ENCODE measurements around the gene MYL5.
"Not testable (repeated sequence)": the region's sequence is repeated elsewhere in the genome, so short reads cannot be mapped to it uniquely, and the experiment has no call there.

MYL5 gene

GRCh38 chr4:669806-670559 is 4.4 kb upstream of the MYL5 start:
- DNase-seq (ENCODE audit: low read depth, low spot score) = not testable (repeated sequence)

- no peak for DNase-seq (ENCODE audit: low read depth, low spot score)
These were observed 2.6 kb upstream of the MYL5 start for GRCh38 chr4:671769-672168.

- peak; percentile 46 for DNase-seq (ENCODE audit: low read depth, low spot score)
These were observed 822 bp upstream of the MYL5 start for GRCh38 chr4:673349-674091.

DNA sequence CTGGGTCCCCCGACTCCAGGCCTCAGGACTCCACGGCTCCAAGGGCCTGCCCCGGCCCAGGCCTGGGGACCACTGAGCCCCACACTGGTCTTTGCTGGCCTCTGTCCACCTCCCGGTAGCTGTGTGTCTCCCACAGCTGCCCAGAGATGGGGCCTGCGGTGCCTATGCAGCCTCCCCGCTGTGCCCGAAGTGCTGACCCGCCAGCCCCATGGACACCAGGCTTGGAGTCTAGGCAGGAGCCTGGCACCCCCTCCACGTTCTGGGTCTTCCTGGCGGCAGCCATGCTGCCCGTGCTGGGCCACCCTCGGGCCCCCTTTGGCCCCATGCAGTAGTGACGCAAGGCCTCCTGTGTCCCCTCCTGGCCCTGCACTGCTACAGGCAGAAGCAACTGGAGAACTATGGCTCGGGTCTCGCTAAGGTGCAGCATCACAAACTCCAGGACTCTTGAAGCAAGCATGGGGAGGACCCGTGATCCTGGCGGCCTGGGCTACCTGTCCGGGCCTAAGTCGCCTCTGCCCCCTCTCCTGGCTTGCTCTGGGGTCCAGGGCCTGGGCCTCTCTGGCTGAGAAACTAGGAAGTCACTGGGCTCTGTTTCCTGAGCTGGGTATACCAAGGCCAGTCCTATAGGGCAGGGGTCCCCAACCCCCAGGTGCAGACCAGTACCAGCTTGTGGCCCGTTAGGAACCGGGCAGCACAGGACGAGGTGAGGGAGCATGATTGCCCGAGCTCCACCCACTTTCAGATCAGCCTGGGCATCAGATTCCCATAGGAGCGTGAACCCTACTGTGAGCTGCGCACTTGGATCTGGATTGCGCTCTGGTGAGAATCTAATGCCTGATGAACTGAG is 917 bp downstream of the MYL5 start:
- no peak for DNase-seq (ENCODE audit: low read depth, low spot score)

- DNase-seq (ENCODE audit: low read depth, low spot score) = no peak
These were observed 1.9 kb downstream of the MYL5 start for GRCh38 chr4:675980-676870.

- no peak for DNase-seq (ENCODE audit: low read depth, low spot score)
These were observed 2.5 kb downstream of the MYL5 start for GRCh38 chr4:676871-677235.

- DNase-seq (ENCODE audit: low read depth, low spot score) = no peak
These were observed 3.3 kb downstream of the MYL5 start for GRCh38 chr4:677431-678293.

GRCh38 chr4:678331-679103 is 4.2 kb downstream of the MYL5 start:
- no peak for DNase-seq (ENCODE audit: low read depth, low spot score)

GRCh38 chr4:679104-679481 is 4.8 kb downstream of the MYL5 start:
- DNase-seq (ENCODE audit: low read depth, low spot score) = no peak

DNA sequence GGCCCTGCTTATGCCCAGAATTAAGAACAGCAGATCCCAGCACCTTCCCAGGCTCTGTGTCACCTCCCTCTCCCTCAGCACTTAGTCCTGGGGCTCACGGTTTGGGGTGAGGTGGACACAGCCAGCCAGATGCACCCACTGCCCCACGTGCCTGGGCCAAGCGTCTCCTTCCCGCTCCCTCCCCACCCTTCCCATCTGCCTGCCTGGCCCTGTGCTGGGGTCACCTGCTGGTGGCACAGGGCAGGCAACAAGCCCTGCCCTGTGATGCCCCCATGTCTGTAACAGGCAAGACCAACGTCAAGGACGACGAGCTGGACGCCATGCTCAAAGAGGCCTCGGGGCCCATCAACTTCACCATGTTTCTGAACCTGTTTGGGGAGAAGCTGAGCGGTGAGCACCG is 5.3 kb downstream of the MYL5 start:
- DNase-seq (ENCODE audit: low read depth, low spot score) = no peak

DNA sequence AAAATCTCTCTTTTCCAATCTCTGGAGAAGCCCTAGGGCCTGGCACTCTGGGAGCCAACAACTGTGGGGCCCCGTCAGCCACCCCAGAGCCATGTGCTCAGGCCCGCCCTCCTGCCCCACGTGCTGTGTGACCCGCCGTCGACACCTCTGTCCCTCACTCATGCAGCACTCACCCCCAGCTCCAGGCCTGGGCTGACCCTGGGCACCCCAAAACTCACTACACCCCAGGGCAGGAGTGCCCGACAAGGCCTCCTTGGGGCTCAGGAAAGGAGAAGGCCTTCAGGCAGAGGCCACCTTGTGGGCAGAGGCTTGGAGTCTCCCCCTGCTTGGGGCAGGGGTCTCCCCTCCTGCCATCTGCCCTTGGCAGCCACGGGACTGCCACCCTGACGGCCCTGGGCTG is 5.7 kb downstream of the MYL5 start:
- no peak for DNase-seq (ENCODE audit: low read depth, low spot score)

GRCh38 chr4:680551-680927 is 6.2 kb downstream of the MYL5 start:
- no peak for DNase-seq (ENCODE audit: low read depth, low spot score)

GRCh38 chr4:680928-681645 is 6.7 kb downstream of the MYL5 start:
- DNase-seq (ENCODE audit: low read depth, low spot score) = peak; percentile 56

DNA sequence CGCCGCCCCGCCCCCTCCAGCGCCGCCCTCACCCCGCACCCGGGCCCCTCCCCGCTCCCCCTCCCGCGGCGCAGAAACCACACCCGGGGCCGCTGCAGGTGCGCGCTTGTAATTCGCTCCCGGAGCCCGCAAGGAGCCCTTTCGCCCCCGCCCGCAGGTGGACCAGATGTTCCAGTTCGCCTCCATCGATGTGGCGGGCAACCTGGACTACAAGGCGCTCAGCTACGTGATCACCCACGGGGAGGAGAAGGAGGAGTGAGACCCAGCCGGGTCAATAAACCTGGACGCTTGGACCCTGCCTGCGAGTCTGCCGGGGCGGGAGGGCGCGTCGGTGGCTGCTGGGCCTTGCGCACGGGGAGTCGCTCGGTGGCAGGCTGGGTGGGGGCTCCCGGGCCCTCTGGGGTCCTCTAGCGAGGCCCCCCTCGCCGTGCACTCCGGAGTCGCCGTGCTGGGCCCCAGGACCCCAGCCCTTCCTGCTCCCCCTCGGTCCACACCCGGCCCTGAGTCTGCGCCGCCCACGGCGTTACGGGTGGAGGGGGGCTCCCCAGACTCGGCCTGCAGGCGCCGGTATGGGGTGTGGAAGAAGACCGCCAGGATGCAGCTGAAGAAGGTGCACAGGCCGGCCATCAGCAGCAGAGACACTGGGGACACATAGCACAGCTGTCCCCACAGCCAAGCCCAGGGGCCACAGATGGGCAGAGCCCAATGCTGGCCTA is 7.6 kb downstream of the MYL5 start:
- DNase-seq (ENCODE audit: low read depth, low spot score) = no peak

GRCh38 chr4:682490-683172 is 8.3 kb downstream of the MYL5 start:
- no peak for DNase-seq (ENCODE audit: low read depth, low spot score)

DNA sequence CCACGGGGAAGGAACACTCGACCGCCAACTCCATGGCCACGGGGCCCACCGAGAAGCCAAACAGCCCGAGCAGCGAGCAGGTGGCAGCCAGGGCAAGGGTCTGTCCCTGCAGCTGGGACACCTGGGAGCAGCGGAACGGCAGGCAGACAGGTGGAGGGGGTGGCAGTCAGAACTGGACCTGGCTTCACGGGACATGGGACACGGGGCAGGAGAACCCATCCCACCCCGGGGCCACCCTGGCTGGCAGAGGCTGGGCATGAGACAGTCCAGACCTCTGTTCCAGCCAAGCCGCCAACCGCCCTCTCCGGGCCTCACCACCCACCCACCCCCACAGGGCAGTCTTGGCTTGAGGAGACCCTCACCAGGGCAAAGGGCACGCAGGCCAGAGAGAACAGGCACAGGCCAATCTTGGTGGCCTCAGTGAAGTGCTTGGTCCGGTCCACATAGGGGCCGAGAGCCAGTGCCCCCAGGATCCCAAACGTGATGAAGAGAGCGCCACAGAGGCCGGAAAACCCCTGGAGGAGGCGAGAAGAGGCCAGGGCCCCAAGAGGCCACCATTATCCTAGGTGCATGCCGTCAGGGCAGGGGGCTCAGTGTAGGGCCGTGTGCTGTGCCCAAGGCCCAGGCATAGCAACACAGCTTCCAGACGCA is 9.0 kb downstream of the MYL5 start:
- no peak for DNase-seq (ENCODE audit: low read depth, low spot score)

DNA sequence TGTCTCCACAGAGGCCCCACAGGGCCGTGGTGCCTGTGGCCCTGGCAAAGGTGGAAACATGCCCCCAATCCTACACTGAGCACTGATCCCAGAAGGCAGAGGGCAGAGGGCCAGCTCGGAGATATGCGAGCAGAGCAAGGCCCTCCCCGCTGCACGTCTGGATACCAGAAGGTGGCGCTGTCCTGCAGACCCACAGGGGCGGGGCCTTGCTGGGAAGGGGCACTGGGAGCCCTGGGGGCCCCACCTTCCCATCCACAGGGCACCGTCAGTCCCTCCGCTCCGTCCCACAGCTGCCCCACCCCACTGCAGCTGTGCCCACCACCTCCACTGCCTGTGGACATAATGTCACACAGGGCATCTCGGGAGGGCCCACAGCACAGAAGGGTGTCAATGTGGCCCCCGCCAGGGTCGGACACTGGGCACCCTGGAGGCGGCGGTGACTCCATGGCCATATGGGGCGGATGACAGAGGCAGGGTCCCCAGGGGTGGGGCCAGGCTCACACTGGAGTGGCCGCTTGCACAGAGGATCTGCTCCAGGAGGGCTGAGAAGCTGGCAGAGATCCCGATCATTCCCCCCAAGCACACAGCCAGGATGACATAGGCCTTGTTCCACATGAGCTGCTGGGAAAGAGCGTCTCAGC is 9.8 kb downstream of the MYL5 start:
- peak; percentile 81 for DNase-seq (ENCODE audit: low read depth, low spot score)

Measured in astrocyte of the hippocampus (primary cell).